WTC11 (cell line): Measurements from ENCODE around the gene LMBR1. TPM values are rescaled to one million over a fixed set of nuclear protein-coding genes. Genes with fewer than 3 reads are reported as not detected.
"Not testable (repeated sequence)": the region's sequence is repeated elsewhere in the genome, so short reads cannot be mapped to it uniquely, and the experiment has no call there.

ENCODE experiments used
- ATAC-seq: fragments of 200-7000 bp; cut with Tn5 transposase; 2 replicates; pipeline ENCODE4 v1.10.0; 2021; ENCODE audit warnings: mild to moderate bottlenecking, moderate library complexity
- CTCF ChIA-PET: fragments of 300-600 bp; sonication (Branson Sonifier 250); formaldehyde crosslinking; loops from one replicate; lab custom pipeline; 2021; ENCODE audit warnings: antibody characterized with exemption; lab: Charles Lee
- POLR2A ChIA-PET: fragments of 350-600 bp; sonication (Branson Sonifier 250); formaldehyde crosslinking; loops from one replicate; lab custom pipeline; 2021; ENCODE audit warnings: antibody characterized with exemption; lab: Charles Lee
- DNase-seq: peaks from one replicate; pipeline ENCODE4 v3.0.0; 2021; ENCODE audit warnings: low spot score
- H3K27ac Mint-ChIP-seq: 2 replicates; pipeline ENCODE4 v1.8.0; 2021; ENCODE audit warnings: mixed read lengths
- H3K27me3 Mint-ChIP-seq: 2 replicates; pipeline ENCODE4 v1.8.0; 2021; ENCODE audit warnings: low read depth, mild to moderate bottlenecking, moderate library complexity, mixed read lengths
- H3K36me3 Mint-ChIP-seq: 2 replicates; pipeline ENCODE4 v1.8.0; 2021; ENCODE audit warnings: mixed read lengths
- H3K4me1 Mint-ChIP-seq: 2 replicates; pipeline ENCODE4 v1.8.0; 2022; ENCODE audit warnings: mixed read lengths
- H3K4me3 Mint-ChIP-seq: 2 replicates; pipeline ENCODE4 v1.8.0; 2021; ENCODE audit warnings: mild to moderate bottlenecking, moderate library complexity, mixed read lengths
- H3K9me3 Mint-ChIP-seq: 2 replicates; pipeline ENCODE4 v1.8.0; 2021; ENCODE audit warnings: mixed read lengths
- ATF2 ChIP-seq: sonication (generic); formaldehyde crosslinking; IDR thresholded peaks from 2 replicates; pipeline ENCODE4 v1.8.1; 2022; ENCODE audit warnings: low read depth, missing genetic modification reagents, borderline replicate concordance
- ATF6 ChIP-seq: sonication (generic); formaldehyde crosslinking; IDR thresholded peaks from 2 replicates; pipeline ENCODE4 v1.8.1; 2023; ENCODE audit warnings: mild to moderate bottlenecking, missing genetic modification reagents
- CTCF ChIP-seq: fragments of 200-600 bp; IDR thresholded peaks from 2 replicates; pipeline ENCODE4 v1.8.0; 2022; ENCODE audit warnings: antibody characterized with exemption
- E2F5 ChIP-seq: sonication (generic); formaldehyde crosslinking; IDR thresholded peaks from 2 replicates; pipeline ENCODE4 v1.8.1; 2022; ENCODE audit warnings: mild to moderate bottlenecking, moderate library complexity, missing genetic modification reagents
- ETV6 ChIP-seq: sonication (generic); formaldehyde crosslinking; IDR thresholded peaks from 2 replicates; pipeline ENCODE4 v1.8.1; 2022; ENCODE audit warnings: mild to moderate bottlenecking, missing genetic modification reagents
- RORB ChIP-seq: fragments of 250-450 bp; sonication (Bioruptor Pico); IDR thresholded peaks from 2 replicates; pipeline ENCODE4 v1.9.0; 2021; ENCODE audit warnings: mild to moderate bottlenecking
- SMAD3 ChIP-seq: sonication (generic); formaldehyde crosslinking; IDR thresholded peaks from 2 replicates; pipeline ENCODE4 v1.8.0; 2022; ENCODE audit warnings: missing genetic modification reagents, mild to moderate bottlenecking, borderline replicate concordance
- SMAD4 ChIP-seq: sonication (generic); formaldehyde crosslinking; IDR thresholded peaks from 2 replicates; pipeline ENCODE4 v1.8.0; 2022; ENCODE audit warnings: mild to moderate bottlenecking, missing genetic modification reagents
- TP53 ChIP-seq: sonication (generic); formaldehyde crosslinking; IDR thresholded peaks from 2 replicates; pipeline ENCODE4 v1.8.1; 2023; ENCODE audit warnings: mild to moderate bottlenecking, missing genetic modification reagents
- ZBTB43 ChIP-seq: sonication (generic); formaldehyde crosslinking; IDR thresholded peaks from 2 replicates; pipeline ENCODE4 v1.8.1; 2023; ENCODE audit warnings: mild to moderate bottlenecking, missing genetic modification reagents
- ZNF121 ChIP-seq: sonication (generic); formaldehyde crosslinking; IDR thresholded peaks from 2 replicates; pipeline ENCODE4 v1.8.0; 2023; ENCODE audit warnings: missing genetic modification reagents
- ZNF219 ChIP-seq: sonication (generic); formaldehyde crosslinking; IDR thresholded peaks from 2 replicates; pipeline ENCODE4 v1.8.0; 2023; ENCODE audit warnings: missing genetic modification reagents, mild to moderate bottlenecking, borderline replicate concordance
- ZNF281 ChIP-seq: sonication (generic); formaldehyde crosslinking; IDR thresholded peaks from 2 replicates; pipeline ENCODE4 v1.8.0; 2023; ENCODE audit warnings: mild to moderate bottlenecking, missing genetic modification reagents
- total RNA-seq: library from RNA; stranded (reverse); gene quantifications from 3 replicates; pipeline ENCODE4 v1.2.3, GENCODE V29; 2021

Gene LMBR1
- total RNA-seq, 1 experiment from 2014 or later, result 55.6 TPM

- H3K9me3 Mint-ChIP-seq, result 0 out of 2 replicates have a peak, but pooled peaks cover 6% of the 10 kb centered on the region
- ATAC-seq (no peak), DNase-seq (no peak)
- CTCF ChIA-PET, result no interaction called here
- TF ChIP-seq CTCF, result no peak
- no peak for TF ChIP-seq ATF6 (CRISPR knock-in tag)
- TF ChIP-seq ZNF219 (CRISPR knock-in tag), result no peak
- no peak for TF ChIP-seq E2F5 (CRISPR knock-in tag)
- no peak for TF ChIP-seq RORB (CRISPR knock-in tag)
- no peak for TF ChIP-seq ZBTB43 (CRISPR knock-in tag)
- TF ChIP-seq ATF2 (CRISPR knock-in tag), result no peak
- TF ChIP-seq, all 79 proteins: peak for 0
- POLR2A ChIA-PET, result no interaction called here
- no peaks in the 10 kb centered on the region for H3K27me3 Mint-ChIP-seq
- peaks cover 2% of the 10 kb centered on the region; the same call in 1 of the 2 replicates for H3K4me1 Mint-ChIP-seq
- H3K36me3 Mint-ChIP-seq, result no peaks in the 10 kb centered on the region
- H3K27ac Mint-ChIP-seq, result peak overlapping the region; percentile 61; the same call in 1 of the 2 replicates
- no peak overlapping the region for H3K4me3 Mint-ChIP-seq
Observed at GRCh38 chr7:156845379-156846101, 47.4 kb downstream of the LMBR1 start.

GRCh38 chr7:156843582-156843981 is 49.4 kb downstream of the LMBR1 start:
- DNase-seq, H3K4me3 Mint-ChIP-seq, H3K9me3 Mint-ChIP-seq, H3K27ac Mint-ChIP-seq, POLR2A ChIA-PET, H3K27me3 Mint-ChIP-seq, H3K36me3 Mint-ChIP-seq, H3K4me1 Mint-ChIP-seq, ATAC-seq: not testable (repeated sequence)
- CTCF ChIA-PET, result interaction anchor here (1.2 to 1.7 kb wide), 3 partner anchors 23 to 61 kb away, joined by 4 to 6 read pairs (median 4); partner anchors contain the start of gene LMBR1
- TF ChIP-seq ZNF121 (CRISPR knock-in tag), result peak; percentile 43; the same call in 1 of the 2 replicates

GRCh38 chr7:156843157-156843556 is 49.8 kb downstream of the LMBR1 start:
- ATAC-seq (no peak), DNase-seq (no peak)
- no peaks in the 10 kb centered on the region for H3K36me3 Mint-ChIP-seq
- ChIA-PET CTCF (interaction anchor here (0.9 to 1.7 kb wide), 4 partner anchors 23 to 292 kb away, joined by 3 to 6 read pairs (median 4); partner anchors contain the start of gene LMBR1), POLR2A (no interaction called here)
- no peak overlapping the region for H3K4me3 Mint-ChIP-seq
- peaks cover 7% of the 10 kb centered on the region; the same call in 1 of the 2 replicates for H3K4me1 Mint-ChIP-seq
- no peak overlapping the region for H3K27ac Mint-ChIP-seq
- TF ChIP-seq ZNF281 (CRISPR knock-in tag), result no peak
- TF ChIP-seq ETV6, result no peak
- TF ChIP-seq SMAD3, result no peak
- no peak for TF ChIP-seq ZNF219 (CRISPR knock-in tag)
- no peak for TF ChIP-seq TP53 (CRISPR knock-in tag)
- no peak for TF ChIP-seq SMAD4 (CRISPR knock-in tag)
- H3K27me3 Mint-ChIP-seq, result no peaks in the 10 kb centered on the region
- no peaks in the 10 kb centered on the region for H3K9me3 Mint-ChIP-seq
